ENCODE measurements around the gene C2orf72. TPM values are rescaled to one million over a fixed set of nuclear protein-coding genes. Genes with fewer than 3 reads are reported as not detected.

C2orf72 gene
- total and polyA plus RNA-seq, 2 of the 13 experiments (the other 11 are each of a cell fraction or from before 2014, with no cell fraction given), result 147 to 203 TPM

DNA sequence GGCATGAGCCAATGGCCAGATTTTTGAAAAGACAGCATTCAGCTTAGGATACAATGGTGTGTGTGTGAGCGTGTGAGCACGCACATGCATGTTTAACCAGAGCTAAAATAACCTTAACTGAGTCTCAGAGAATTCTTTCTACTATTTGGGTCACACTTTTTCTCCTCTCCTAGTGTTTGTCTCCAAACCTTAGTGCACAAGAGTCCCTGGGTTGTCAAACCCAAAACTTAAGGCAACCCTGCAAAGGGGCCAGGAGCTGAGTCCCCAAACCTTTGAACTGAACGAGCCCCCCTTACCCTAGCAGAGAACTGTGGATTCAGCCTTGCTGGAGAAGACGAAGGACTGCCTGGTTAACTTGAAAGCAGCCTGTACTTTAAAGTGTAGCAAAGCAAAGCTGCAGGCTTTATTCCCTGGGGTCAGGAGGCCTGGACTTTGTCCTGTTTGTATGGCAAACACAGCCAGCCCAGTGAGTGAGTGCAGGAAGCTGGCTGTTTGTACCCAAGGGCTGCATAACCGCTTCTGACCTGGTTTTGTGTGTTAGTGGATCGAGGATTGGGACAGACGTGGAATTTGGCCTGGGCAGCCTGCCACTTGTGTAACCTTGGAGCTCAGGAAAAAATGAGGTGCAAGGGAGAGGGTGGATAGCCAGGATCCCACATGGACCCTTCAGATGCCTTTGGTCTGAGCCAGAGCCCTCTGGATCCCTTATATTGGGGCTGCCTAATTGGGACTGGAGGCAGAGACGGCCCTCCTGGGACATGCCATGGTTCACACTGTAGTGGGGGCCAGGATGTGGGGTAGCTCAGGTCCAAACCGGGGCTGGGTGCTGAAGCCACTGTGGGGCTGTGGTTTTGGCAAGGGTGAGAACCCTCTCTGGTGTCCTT, 12.9 kb downstream of the C2orf72 start (continued):
- TF ChIP-seq SIN3A (IDR thresholded peaks at IDR 0.05; ENCODE audit: borderline replicate concordance, low read depth, low read length), result peak; percentile 26; the same call in 1 of the 2 replicates
- TF ChIP-seq ZNF33A (CRISPR knock-in tag; IDR thresholded peaks at IDR 0.05; ENCODE audit: borderline replicate concordance), result peak; percentile 99; the same call in 1 of the 2 replicates
- TF ChIP-seq, protein P1, sequence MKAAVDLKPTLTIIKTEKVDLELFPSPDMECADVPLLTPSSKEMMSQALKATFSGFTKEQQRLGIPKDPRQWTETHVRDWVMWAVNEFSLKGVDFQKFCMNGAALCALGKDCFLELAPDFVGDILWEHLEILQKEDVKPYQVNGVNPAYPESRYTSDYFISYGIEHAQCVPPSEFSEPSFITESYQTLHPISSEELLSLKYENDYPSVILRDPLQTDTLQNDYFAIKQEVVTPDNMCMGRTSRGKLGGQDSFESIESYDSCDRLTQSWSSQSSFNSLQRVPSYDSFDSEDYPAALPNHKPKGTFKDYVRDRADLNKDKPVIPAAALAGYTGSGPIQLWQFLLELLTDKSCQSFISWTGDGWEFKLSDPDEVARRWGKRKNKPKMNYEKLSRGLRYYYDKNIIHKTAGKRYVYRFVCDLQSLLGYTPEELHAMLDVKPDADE (CRISPR knock-in tag; IDR thresholded peaks at IDR 0.05), result no peak
- peak; percentile 99 for TF ChIP-seq ATM (IDR thresholded peaks at IDR 0.05; ENCODE audit: borderline replicate concordance)
- TF ChIP-seq HOXD1 (CRISPR knock-in tag; IDR thresholded peaks at IDR 0.05), result peak; percentile 98
- TF ChIP-seq EEA1 (CRISPR knock-in tag; IDR thresholded peaks at IDR 0.05; ENCODE audit: borderline replicate concordance), result no peak
- no peak for TF ChIP-seq PAWR (CRISPR knock-in tag; IDR thresholded peaks at IDR 0.05; ENCODE audit: borderline replicate concordance)
- TF ChIP-seq KDM2A (CRISPR knock-in tag; IDR thresholded peaks at IDR 0.05; ENCODE audit: borderline replicate concordance, low read depth), result peak; percentile 96
- TF ChIP-seq SP140L (CRISPR knock-in tag; IDR thresholded peaks at IDR 0.05; ENCODE audit: borderline replicate concordance), result peak; percentile 78; the same call in 1 of the 2 replicates
- peak; percentile 97 for TF ChIP-seq GFI1 (CRISPR knock-in tag; IDR thresholded peaks at IDR 0.05; ENCODE audit: borderline replicate concordance)
- TF ChIP-seq ZNF367 (CRISPR knock-in tag; IDR thresholded peaks at IDR 0.05; ENCODE audit: borderline replicate concordance), result peak; percentile 89; the same call in 1 of the 2 replicates
- TF ChIP-seq, protein P2, sequence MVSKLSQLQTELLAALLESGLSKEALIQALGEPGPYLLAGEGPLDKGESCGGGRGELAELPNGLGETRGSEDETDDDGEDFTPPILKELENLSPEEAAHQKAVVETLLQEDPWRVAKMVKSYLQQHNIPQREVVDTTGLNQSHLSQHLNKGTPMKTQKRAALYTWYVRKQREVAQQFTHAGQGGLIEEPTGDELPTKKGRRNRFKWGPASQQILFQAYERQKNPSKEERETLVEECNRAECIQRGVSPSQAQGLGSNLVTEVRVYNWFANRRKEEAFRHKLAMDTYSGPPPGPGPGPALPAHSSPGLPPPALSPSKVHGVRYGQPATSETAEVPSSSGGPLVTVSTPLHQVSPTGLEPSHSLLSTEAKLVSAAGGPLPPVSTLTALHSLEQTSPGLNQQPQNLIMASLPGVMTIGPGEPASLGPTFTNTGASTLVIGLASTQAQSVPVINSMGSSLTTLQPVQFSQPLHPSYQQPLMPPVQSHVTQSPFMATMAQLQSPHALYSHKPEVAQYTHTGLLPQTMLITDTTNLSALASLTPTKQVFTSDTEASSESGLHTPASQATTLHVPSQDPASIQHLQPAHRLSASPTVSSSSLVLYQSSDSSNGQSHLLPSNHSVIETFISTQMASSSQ (IDR thresholded peaks at IDR 0.05; ENCODE audit: low read depth), result peak; percentile 81
- TF ChIP-seq, protein P2 (CRISPR knock-in tag; IDR thresholded peaks at IDR 0.05; ENCODE audit: borderline replicate concordance), result peak; percentile 96
- TF ChIP-seq ZNF792 (CRISPR knock-in tag; IDR thresholded peaks at IDR 0.05), result peak; percentile 99
- TF ChIP-seq PPARG (CRISPR knock-in tag; conservative IDR thresholded peaks at IDR 0.05), result peak; percentile 94
- TF ChIP-seq HDAC1 (CRISPR knock-in tag; IDR thresholded peaks at IDR 0.05), result peak; percentile 99
- TF ChIP-seq, protein P3, sequence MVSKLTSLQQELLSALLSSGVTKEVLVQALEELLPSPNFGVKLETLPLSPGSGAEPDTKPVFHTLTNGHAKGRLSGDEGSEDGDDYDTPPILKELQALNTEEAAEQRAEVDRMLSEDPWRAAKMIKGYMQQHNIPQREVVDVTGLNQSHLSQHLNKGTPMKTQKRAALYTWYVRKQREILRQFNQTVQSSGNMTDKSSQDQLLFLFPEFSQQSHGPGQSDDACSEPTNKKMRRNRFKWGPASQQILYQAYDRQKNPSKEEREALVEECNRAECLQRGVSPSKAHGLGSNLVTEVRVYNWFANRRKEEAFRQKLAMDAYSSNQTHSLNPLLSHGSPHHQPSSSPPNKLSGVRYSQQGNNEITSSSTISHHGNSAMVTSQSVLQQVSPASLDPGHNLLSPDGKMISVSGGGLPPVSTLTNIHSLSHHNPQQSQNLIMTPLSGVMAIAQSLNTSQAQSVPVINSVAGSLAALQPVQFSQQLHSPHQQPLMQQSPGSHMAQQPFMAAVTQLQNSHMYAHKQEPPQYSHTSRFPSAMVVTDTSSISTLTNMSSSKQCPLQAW (CRISPR knock-in tag; IDR thresholded peaks at IDR 0.05), result peak; percentile 99
- TF ChIP-seq EHMT2 (IDR thresholded peaks at IDR 0.05; ENCODE audit: borderline replicate concordance, low read depth, low read length), result no peak; the same call in 1 of the 2 replicates
- peak; percentile 99 for TF ChIP-seq LCORL (IDR thresholded peaks at IDR 0.05)
- TF ChIP-seq LCORL (CRISPR knock-in tag; IDR thresholded peaks at IDR 0.05), result peak; percentile 100
- TF ChIP-seq IKZF4 (CRISPR knock-in tag; IDR thresholded peaks at IDR 0.05; ENCODE audit: borderline replicate concordance, low read depth, not compliant biosample characterization), result no peak

Measured in HepG2 (cell line).